LNCAP (cell line): ENCODE data around the gene DNAL4.
A peak's percentile ranks its signal among the peaks of the same experiment; 100 is the strongest.

Experiments used
- CTCF ChIP-seq: fragments of 450-650 bp; IDR thresholded peaks from 2 replicates; pipeline ENCODE4 v1.5.1; 2017; ENCODE audit warnings: mild to moderate bottlenecking

DNAL4 gene

GRCh38 chr22:38793721-38794466 lies at the start of gene DNAL4:
TSS of gene DNAL4 (minus strand) at chr22:38794143. CDS start at chr22:38782731, 11,412 bp downstream.
- TF ChIP-seq CTCF: no peak

GRCh38 chr22:38843201-38843656 lies 49.3 kb upstream of the DNAL4 start:
- peak; percentile 44 for TF ChIP-seq CTCF

- no peak for TF ChIP-seq CTCF
Measured at GRCh38 chr22:38842512-38843200, 48.7 kb upstream of the DNAL4 start.

- TF ChIP-seq CTCF: no peak
Measured at GRCh38 chr22:38841635-38842034, 47.7 kb upstream of the DNAL4 start.

- no peak for TF ChIP-seq CTCF
Measured at GRCh38 chr22:38841211-38841610, 47.3 kb upstream of the DNAL4 start.

- TF ChIP-seq CTCF: no peak
Measured at GRCh38 chr22:38840129-38840528, 46.2 kb upstream of the DNAL4 start.

GRCh38 chr22:38839686-38840085 lies 45.7 kb upstream of the DNAL4 start:
- TF ChIP-seq CTCF: no peak
